Peyer's patch (tissue), 4 donors: Measurements from ENCODE around the gene NRG4.

Source experiments
- POLR2A ChIP-seq, 2 donors: fragments of 450-650 bp; IDR thresholded peaks; one replicate each; pipeline ENCODE4 v1.5.1; 2017; ENCODE audit warnings: antibody characterized with exemption in 2 of 2, mild to moderate bottlenecking in 2 of 2, moderate library complexity in 2 of 2
- TF ChIP-seq, protein P1 (sequence below), 6 experiments: fragments of 450-650 bp in 4 of 6; fragments of 200-600 bp in 2 of 6; sonication (generic) in 1 of 6; IDR thresholded peaks; one replicate each; pipeline ENCODE4 v1.5.1; 2017 to 2019; ENCODE audit warnings: antibody characterized with exemption in 6 of 6, mild to moderate bottlenecking in 3 of 6, moderate library complexity in 1 of 6

GRCh38 chr15:75895731-75896130 lies 116.5 kb downstream of the NRG4 start:
- TF ChIP-seq, protein P1, sequence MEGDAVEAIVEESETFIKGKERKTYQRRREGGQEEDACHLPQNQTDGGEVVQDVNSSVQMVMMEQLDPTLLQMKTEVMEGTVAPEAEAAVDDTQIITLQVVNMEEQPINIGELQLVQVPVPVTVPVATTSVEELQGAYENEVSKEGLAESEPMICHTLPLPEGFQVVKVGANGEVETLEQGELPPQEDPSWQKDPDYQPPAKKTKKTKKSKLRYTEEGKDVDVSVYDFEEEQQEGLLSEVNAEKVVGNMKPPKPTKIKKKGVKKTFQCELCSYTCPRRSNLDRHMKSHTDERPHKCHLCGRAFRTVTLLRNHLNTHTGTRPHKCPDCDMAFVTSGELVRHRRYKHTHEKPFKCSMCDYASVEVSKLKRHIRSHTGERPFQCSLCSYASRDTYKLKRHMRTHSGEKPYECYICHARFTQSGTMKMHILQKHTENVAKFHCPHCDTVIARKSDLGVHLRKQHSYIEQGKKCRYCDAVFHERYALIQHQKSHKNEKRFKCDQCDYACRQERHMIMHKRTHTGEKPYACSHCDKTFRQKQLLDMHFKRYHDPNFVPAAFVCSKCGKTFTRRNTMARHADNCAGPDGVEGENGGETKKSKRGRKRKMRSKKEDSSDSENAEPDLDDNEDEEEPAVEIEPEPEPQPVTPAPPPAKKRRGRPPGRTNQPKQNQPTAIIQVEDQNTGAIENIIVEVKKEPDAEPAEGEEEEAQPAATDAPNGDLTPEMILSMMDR (IDR thresholded peaks at IDR 0.05), result no peak
- no peak for TF ChIP-seq POLR2A (IDR thresholded peaks at IDR 0.05)
